K562 treated with DMSO at 1 percent for 4 hours (cell line): ENCODE data around the gene KRT4. TPM values are rescaled to one million over a fixed set of nuclear protein-coding genes. Genes with fewer than 3 reads are reported as not detected.

Experiments used
- total RNA-seq: library from RNA; unstranded; fragments of 300-600 nt; gene quantifications from 2 replicates; pipeline ENCODE4 v1.2.3, GENCODE V29; 2022; ENCODE audit not compliant: insufficient read depth

KRT4 gene
- total RNA-seq, result not detected in 2 replicates

DNA sequence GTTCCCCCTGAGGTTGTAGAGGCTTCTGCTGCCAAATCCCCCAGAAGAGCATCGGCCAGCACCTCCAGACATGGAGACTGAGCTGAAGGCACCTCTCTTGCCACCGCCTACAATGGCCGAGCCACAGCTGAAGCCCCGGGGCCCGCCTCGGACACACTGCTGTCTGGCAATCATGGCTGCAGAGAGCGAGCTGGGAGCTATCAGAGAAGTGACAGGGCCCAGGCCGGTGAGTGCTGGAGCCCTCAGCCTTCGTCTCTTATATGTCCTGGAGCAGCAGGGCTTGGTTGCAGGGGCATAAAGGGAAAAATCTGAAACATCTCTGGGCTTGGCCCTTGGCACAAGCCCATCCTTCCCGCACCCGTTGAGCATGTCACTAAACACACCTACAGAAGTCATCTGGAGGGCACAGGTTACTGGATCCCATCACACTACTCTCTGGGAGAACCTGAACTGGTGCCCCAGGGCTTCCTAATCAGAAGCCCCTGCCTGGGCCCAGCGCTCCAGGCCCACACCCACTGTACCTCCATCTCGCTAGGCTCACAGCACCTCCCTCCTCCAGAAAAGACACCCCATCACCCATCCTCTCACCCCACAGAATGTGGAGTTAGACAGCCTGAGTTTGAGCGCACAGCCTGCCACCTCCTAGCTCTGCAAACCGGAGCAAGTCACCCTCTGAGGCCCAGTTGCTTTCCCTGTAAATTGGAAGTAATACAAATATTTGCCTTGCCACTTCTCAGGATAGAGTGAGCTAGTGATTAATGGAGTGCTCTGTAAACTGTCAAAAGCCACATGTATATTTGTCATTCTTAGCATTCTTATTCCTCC lies at the start of gene KRT4:
Gene KRT4 (minus strand): TSS at position 232 of the 825 bp plus-strand sequence. CDS start 58 bp downstream, at position 174.

DNA sequence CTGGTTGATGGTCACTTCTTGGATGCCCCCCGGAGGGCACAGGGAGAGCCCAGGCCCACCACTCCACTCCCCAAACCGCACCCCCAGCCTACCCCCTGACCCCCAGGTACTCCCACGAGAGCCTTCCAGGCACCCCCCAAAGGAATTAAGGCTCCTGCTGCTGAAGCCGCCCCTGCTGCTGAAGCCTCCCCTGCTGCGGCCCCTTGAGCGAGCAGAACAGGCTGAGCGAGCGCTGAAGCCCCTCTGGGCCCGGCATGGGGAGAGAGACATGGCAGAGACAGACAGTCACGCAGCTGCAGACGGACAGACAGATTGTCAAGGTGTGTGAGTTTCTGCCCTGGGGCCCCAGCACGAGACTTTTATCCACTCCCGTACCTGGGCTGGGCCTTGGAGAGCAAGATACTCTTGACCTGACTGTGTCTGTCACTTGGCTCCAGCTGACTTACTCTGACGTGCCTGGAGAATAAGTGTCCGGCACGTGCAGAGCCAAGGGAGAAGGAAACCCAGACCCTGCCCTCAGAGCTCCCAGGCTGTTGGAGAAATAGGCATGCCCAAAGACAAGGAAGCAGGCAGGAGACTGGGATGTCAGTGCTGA lies 34.8 kb upstream of the KRT4 start, which contains the start of gene KRT78:
Gene KRT78 (minus strand): TSS at position 334 of the 595 bp plus-strand sequence. CDS start 64 bp downstream, at position 270.

DNA sequence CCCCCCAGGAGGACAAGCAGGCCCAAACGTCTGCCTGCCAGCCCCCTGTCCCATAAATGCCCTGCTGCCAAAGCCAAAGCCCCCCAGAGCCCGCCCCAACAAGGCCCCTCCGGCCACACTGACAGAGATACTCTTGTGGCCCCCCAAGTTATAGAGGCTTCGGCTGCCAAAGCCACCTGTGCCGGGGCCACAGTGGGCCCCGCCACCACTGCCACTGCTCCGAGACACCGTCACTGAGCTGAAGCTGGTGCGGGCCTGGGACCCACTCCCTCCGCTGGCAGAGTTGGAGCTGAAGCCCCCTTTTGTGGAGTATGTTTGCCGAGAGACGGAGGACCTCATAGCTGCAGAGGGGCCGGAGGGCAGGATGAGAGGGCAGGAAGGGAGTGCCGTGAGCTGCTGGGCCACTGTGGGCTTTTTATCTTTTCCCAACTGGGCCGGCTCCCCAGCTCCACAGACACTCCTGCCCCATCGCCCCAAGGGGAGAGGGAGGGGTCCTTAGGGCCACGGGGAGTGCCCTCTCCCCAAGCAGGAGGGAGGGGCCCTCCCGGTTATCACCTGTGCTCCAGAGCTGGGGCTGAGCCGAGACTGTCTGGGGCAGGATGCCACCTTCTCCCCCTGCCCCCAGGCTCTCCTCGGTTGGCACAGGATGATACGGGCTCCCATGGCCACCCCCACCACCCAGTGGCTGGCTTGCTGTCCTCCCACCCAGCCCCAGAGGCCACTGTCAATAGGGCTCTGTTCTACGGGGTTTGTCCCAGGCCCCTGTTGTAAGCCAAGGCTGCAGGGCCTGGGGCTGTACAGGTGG lies 20.2 kb upstream of the KRT4 start, which contains the start of gene KRT79:
Gene KRT79 (minus strand): TSS at position 390 of the 805 bp plus-strand sequence. CDS start 51 bp downstream, at position 339.

DNA sequence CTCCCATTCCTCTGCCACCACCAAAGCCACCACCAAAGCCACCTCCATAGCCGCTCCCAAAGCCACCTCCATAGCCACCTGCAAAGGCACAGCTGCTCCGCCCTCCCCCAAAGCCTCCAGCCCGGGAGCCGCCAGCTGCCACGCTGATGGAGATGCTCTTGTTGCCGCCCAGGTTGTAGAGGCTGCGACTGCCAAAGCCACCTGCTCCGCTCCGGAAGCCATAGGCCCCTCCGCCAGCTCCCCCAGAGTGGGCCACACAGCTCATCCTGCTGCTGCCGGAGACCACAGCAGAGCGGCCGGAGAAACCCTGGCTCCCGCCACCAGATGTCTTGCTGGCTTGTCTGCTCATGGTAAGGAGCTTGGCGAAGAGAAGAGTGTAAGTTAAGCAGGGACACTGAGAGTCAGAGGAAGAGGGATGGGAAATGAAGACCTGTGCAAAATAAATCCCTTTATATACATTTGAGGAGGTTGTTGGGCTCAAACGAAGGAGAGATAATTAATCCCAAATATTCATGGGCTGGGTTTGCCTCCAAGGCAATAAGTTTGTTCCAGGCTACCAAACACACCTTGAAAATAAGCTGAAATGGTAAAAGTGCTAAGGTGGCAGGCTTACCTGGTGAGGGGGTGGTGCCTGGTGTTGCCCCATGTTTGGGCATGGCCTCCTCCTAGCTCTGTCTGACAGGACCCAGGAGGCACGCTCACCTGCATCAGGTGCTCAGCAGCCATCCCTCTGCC lies 18.1 kb downstream of the KRT4 start, which contains the start of gene KRT3:
Gene KRT3 (minus strand): TSS at position 424 of the 735 bp plus-strand sequence. CDS start 75 bp downstream, at position 349.

GRCh38 chr12:52776913-52777395 lies 37.0 kb downstream of the KRT4 start, which contains the start of gene KRT76:
KRT76 (minus strand) TSS chr12:52777345; CDS start chr12:52777291, 54 bp downstream.

Other genes starting within 250 kb of the KRT4 start
- not detected in 2 replicates for gene KRT74, start 240.3 kb downstream of the KRT4 start, total RNA-seq
- gene KRT72, start 212.7 kb downstream of the KRT4 start, total RNA-seq, result 0.35 TPM in 1 of 2 replicates, not detected in the other
- gene KRT73, start 195.6 kb downstream of the KRT4 start, total RNA-seq, result not detected in 2 replicates
- gene KRT2, start 161.9 kb downstream of the KRT4 start, total RNA-seq, result 0.84 TPM in 1 of 2 replicates, not detected in the other
- gene KRT1, start 133.7 kb downstream of the KRT4 start, total RNA-seq, result not detected in 2 replicates
- not detected in 2 replicates for gene KRT77, start 110.6 kb downstream of the KRT4 start, total RNA-seq
- not detected in 2 replicates for gene KRT76, start 36.8 kb downstream of the KRT4 start, total RNA-seq
- not detected in 2 replicates for gene KRT3, start 18.0 kb downstream of the KRT4 start, total RNA-seq
- gene KRT79, start 20.2 kb upstream of the KRT4 start, total RNA-seq, result not detected in 2 replicates
- not detected in 2 replicates for gene KRT78, start 34.9 kb upstream of the KRT4 start, total RNA-seq
- 491 and 520 TPM in 2 replicates for gene KRT8, start 91.0 kb upstream of the KRT4 start, total RNA-seq
- gene KRT18, start 135.0 kb upstream of the KRT4 start, total RNA-seq, result 335 and 369 TPM in 2 replicates
- gene EIF4B, start 192.3 kb upstream of the KRT4 start, total RNA-seq, result 328 TPM in 2 replicates
- gene TNS2, start 235.9 kb upstream of the KRT4 start, total RNA-seq, result 1.4 and 1.5 TPM in 2 replicates